Retina (tissue), 1 donor: Measurements from ENCODE around the gene TEX22.

Experiments
- DNase-seq: peaks from one replicate; pipeline ENCODE4 v3.0.0-alpha.2; 2016

Gene TEX22

DNA sequence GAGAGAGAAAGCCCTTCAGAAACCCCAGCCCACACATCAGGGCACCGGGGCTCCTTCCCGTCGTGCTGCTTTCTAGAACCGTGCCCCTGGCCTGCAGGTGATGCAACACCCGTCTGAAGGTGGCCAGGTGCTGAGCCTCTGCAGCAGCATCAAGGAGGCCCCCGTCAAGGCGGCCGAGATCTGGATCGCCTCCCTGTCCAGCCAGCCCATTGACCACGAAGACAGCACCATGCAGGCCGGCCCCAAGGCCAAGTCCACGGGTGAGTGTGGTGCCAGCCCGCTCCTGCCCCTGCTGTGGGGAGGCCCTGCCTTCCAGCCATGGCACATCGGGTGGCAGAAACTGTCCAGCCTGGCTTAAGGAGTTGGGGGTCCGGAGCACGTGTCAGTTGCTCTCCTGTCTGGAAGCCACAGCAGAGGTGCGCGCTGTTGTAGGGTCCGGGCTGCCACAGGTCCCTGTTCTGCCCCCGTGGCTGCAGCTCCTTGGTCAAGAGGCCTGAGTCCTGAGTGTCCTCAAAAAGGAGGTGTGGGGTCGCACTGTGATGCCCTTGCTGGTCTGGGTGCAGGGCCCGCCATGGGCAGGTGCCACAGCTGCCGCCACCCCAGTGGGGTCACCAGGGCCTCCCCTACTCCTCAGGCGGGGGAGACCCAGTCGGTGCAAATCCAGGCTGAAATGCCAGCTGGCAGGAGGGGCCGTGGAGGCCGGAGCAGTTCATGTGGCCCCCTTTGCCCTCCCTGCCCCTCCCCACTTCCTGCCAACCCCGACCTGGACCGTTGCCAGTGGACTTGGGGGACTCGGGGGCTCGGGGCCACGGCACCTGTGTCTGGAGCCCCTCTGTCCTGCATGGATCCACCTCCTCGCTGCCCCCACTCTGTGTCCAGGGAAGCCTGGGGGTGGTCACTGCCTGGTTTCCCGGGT lies 31.0 kb upstream of the TEX22 start:
- no peak for DNase-seq

DNA sequence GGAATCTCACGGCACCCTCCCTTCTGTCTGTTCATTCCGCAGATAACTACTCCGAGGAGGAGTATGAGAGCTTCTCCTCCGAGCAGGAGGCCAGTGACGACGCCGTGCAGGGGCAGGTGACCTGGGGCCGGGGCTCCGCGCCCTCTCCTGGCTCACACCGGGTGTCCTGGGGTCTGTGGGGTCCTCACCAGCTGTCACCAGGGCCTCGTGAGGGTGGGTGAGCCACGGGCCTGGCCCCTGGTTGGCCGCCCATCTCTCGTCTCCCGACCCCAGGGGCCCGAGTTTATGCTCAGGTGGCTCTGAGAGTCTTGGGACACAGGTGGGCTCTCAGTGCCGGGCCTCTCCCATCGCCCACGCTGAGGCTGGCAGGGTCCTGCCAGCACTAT lies 30.3 kb upstream of the TEX22 start:
- no peak for DNase-seq

DNA sequence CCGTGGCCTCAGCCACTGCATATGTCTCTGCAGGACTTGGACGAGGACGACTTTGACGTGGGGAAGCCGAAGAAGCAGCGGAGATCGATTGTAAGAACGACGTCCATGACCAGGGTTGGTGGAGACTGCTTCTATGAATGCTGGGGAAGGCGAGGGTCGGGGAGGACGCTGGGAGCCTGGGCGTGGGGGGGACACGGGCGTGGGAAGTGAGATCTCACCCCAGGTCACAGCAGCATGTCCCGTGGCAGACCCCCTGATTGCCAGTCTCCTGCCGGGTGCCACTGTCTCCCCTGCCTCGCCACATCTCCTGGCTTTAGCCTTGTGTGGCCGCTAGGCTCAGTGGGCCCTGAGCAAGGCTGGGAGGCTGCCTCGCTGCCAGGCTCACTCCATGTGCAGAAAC lies 29.9 kb upstream of the TEX22 start:
- no peak for DNase-seq

DNA sequence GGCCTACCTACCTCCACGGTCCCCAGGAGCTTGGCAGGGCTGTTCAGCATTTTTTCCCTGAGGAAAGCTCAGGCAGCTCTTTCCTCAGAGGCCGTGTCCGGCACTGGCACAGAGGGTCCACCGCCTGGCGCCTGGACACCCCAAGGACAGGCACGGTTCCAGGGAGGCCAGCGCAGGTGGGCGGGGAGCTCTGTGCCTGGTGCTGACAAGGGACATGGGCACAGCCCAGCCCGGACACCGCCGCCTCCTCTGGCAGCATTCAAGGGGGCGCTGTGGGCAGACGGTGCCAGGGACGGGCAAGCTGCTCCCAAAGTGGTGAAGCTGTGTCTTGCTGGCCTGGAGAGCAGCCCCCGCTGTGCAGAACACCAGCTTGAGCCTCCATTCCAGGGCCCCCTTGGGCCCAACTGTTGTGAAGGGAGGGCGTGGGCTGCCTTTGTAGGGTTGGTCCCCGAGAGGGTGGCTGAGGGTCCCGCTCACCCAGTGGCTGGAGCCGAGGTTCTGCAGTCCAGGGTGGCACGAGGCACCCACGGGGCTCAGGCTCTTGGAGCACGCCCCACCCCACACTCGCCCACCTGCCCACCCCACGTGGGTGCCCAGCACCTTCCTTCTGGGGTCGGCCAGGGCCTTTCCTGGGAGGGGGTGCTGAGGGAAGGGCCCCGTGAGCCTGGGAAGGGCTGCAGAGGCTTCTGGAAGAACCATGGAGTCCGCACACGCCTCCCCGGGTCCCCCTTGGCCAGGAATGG lies 29.3 kb upstream of the TEX22 start:
- DNase-seq, result no peak

DNA sequence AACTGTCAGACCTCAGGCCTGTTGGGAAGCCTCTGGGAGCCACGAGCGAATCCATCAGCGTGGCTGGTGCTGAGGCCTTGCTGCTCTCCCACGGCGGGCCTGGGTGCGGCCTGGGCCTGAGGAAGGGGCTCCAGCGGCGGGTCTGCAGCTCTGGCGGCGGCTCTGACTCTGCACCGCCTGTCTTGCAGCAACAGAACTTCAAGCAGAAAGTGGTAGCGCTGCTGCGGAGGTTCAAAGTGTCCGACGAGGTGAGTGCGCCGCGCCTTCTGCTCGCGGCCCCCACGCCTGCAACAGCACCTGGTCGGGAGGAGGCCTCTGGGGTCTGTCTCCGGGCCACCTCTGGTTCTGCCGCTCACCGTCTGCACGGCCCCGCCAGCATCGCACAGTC lies 28.7 kb upstream of the TEX22 start:
- DNase-seq, result no peak

DNA sequence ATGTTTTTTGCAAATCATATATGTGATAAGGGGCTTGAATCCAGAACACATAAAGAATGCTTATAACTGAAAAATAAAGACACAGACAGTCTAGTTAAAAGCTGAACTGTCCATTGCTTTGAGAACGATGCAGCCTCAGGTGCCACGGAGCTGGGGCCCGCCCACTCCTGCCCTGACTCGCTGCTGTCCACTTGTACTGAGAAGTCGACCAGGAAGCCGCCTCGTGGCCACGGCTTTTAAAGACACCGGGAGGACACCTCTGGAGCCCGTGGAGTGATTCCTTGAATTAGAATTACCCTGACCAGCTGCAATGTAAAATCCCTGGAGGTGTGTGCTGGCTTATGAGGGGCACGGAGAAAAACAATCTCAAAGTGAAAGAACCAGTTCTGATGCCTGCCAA lies 23.9 kb upstream of the TEX22 start:
- no peak for DNase-seq

DNA sequence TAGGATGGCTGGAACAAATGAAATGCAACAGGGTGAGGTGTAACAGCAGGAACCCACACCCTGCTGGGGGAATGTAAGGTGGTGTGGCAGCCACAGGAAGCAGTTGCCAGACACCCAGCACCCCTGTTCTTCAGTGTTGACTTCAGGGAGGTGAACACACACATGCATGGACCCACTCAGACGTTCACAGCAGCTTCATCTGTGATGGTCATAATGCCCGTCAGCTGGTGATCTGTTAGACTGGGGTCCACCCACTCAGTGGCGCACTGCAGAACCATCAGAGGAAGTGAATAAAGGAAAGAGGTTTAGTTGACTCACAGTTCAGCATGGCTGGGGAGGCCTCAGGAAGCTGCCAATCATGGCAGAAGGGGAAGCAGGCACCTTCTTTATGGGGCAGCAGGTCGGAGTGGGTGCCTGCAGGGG lies 22.7 kb upstream of the TEX22 start:
- no peak for DNase-seq

DNA sequence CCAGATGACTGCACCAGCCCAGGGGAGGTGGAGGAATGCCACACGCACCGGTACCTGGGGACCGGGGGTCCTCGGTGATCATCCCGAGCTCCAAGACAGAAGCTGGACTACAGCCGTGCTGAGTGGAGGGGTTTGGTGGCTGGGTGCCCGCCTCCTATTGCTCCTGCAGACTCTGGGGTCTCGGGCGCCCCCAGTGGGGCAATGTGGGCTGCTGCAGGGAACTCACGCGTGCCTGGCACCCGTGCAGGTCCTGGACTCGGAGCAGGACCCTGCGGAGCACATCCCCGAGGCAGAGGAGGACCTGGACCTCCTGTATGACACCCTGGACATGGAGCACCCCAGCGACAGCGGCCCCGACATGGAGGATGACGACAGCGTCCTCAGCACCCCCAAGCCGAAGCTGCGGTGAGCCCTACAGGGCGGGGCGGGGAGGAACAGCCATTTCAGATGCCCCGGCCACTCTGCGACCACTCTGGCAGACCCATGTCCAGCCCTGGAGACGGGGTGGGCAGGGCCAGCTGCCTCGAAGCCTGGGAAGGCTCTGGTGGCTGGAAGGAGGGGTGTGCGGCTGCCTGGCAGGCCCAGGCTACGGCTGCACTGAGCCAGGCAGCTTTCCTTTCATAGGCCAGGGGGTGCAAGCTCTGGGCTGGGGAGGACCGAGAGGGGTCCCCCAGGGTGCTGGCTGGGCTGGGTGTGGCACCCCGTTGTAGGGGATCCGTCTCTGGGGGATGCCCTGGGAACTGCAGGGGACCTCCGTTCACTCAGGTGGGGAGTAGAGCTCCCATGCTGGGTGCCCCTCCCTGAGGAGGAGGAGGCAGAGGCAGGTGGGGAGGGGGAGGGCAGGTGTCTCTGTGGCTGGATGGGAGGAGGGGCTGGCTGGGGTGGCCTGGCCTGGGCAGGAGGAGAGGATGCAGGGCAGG lies 21.6 kb upstream of the TEX22 start:
- no peak for DNase-seq

DNA sequence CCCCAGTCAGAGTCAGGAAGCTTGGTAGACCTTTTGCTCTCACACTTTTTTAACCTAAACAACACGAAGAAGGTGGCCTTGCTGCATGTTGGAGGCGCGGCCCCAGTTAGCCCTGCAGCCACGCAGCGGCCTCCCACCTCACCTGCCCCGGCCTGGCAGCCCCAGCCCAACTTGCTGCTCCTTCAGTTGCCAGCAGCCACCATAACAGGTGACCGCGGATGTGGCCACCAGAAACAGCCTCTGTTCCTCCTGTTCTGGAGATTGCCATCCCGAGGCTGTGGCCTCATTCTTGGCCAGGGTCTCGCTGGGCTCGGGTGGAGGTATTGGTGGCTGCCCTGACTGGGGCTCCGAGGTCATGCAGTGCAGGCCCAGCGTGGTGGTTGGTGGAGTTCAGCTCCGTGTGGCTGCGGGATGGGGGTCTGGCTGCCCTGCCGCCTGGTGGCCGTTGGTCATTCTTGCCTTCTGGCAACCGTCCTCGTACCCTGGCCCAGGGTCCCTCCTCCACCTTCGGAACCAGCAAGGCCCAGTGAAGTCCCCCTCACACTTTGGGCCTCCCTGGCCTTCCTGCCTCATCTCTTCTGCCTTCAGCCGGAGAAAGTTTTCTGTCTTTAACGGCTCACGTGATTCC lies 20.7 kb upstream of the TEX22 start:
- no peak for DNase-seq

DNA sequence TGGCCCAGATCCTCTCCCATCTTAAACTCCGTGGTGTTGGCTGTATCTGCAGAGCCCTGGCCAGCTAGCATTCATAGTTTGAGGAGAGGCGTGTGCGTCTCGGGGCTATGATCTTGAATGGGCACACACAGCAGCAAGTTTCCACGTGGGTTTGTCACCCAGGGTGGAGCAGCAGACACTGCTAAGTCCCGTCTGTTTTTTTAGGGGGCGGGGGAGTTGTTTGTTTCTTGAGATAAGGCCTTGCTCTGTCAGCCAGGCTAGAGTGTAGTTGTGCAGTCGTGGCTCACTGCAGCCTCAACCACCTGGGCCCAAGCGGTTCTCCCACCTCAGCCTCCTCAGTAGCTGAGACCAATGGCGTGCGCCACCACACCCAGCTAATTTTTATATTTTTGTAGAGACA lies 20.1 kb upstream of the TEX22 start:
- no peak for DNase-seq

DNA sequence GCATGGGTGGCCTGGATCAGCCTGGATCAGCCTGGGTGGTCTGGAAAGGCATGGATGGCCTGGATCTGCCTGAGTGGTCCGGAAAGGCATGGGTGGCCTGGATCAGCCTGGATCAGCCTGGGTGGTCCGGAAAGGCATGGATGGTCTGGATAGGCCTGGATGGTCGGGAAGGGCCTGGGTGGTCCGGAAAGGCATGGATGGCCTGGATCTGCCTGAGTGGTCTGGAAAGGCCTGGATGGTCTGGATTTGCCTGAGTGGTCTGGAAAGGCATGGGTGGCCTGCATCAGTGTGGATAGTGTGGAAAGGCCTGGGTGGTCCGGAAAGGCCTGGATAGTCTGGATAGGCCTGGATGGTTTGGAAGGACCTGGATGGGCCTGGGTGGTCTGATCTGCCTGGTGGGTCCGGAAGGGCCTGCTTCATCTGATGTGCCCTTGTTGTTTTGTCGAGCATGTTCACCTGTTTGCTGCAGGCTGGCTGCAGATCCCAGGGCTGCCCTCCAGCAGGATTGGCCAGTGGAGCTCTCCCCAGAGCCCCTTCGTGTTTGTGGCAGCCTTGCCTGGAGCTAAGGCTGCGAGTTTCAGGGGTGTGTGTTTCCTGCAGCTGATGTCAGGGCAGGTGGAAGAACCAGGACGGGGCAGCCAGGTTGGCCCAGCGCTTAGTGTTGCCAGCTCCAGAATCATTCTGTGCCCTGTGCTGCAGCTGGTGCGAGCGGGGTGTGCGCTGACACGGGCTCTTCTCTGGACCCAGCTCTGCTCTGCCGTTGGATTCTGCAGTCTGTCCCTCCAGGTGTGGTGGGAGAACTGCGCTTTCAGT lies 19.3 kb upstream of the TEX22 start:
- no peak for DNase-seq

DNA sequence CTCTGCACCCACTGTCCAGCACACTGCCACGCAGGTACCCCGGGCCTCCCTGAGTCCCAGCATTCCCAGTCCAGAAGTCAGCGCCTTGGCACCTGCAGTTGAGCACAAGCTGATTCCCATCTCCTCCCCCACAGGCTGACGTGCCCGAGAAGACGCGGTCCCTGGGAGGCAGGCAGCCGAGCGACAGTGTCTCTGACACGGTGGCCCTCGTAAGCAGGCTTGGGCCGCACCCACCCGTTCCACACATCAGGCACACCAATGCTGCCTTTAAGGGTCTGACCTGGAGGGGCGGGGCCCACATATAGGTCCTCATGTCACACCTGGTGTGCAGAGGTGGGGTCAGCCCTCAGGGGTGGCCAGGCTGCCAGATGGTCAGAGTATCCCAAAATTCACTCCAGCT lies 18.4 kb upstream of the TEX22 start:
- no peak for DNase-seq

DNA sequence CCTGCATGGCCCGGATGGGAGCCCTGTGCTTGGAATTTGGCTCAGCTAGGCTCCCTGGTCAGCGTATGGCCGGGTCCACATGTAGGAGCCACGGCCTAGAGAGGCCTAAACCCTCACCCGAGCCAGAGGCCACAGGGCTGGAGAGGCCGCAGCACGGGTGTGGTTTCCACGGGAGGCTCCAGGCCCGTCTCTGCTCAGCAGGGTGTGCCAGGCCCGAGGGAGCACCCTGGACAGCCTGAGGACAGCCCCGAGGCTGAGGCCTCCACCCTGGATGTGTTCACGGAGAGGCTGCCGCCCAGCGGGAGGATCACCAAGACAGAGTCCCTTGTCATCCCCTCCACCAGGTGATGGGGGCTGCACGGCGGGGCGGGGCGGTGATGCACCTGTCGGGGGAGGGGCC lies 17.6 kb upstream of the TEX22 start:
- no peak for DNase-seq

DNA sequence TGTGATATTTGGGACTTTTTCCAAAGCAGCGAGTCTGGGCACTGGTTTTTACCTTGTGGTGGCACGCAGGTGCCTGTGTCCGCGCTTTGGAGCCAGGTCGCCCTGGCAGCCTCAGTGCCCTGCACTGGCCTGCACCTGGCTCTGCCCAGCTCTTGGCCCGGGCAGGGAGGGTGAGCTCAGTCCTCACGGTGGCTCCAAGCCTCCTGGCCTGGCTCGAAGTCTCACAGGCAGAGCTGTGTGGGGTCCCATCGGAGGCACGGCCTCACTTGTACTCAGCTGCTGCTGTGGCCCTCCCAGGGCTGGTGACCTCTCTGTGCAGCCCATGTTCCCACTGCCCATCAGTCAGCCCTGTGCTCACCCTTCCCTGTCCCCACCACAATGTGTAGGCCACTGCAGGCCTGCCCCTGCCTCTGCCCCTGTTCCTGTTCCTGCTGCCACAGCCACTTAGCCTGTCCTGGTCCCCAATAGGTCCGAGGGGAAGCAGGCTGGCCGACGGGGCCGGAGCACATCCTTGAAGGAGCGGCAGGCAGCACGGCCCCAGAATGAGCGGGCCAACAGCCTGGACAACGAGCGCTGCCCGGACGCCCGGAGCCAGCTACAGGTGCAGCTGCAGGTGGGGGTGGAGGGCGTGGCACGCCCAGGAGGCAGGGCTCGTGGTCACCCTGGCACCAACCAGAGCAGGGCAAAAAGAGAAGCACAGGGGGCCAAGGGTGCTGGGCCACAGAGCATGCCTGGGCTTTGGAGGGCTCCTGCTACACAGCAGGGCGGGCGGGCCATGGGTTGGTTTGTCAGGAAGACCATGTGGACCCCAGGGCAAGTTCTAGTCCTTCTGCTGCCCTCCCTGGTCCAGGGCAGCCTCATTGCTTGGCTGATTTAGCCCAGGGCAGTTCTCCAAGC lies 16.6 kb upstream of the TEX22 start:
- no peak for DNase-seq

DNA sequence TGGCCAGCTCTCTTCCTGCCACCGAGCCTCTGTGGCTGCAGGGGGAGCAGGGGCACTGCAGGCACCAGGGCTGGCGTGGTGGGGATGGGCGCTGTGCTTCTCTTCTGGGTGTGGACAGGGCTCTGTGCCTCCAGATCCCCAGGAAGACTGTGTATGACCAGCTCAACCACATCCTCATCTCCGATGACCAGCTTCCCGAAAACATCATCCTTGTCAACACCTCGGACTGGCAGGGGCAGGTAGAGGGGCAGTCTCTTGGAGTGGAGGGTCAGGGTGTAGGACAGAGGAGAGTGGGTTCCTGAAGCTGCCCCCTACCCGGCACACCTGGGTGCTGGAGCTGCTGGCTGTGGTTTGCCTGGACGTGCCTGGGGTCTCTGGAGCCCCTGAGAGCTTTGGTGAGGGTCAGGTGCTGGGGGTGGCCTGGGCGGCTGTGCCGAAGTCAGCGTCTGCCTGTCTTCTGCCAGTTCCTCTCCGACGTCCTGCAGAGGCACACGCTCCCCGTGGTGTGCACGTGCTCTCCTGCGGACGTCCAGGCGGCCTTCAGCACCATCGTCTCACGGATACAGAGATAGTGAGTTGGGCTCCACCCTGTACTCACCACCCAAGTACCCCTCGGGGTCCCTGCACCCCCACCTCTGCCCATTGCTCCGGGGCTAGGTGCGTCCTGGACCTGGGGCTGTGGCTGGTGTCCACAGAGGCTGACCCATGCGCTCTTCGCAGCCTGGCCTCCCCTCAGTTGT lies 15.8 kb upstream of the TEX22 start:
- DNase-seq, result no peak

DNA sequence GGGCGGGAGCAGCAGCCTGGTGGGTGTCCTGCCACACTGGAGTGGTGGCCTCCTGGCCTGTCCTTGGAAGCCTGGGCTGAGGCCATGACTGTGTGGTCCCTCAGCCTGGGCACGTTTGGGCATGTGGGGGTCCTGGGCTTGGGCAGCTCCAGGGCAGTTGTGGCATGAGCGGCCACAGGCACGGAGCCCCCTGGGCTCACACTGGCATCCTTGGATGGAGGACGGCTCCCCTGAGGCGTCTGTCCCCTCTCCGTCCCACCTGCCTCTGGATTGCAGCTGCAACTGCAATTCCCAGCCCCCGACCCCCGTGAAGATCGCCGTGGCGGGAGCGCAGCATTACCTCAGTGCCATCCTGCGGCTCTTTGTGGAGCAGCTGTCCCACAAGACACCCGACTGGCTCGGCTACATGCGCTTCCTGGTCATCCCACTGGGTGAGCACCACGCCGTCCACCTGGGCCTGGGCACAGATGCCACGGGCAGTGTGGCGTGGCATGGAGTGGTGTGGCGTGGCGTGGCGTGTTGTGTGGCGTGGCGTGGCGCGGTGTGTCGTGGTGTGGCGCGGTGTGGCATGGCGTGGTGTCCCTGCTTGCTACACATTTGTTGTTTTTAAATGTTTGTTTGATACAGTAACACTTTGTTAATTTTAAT lies 15.1 kb upstream of the TEX22 start:
- no peak for DNase-seq

DNA sequence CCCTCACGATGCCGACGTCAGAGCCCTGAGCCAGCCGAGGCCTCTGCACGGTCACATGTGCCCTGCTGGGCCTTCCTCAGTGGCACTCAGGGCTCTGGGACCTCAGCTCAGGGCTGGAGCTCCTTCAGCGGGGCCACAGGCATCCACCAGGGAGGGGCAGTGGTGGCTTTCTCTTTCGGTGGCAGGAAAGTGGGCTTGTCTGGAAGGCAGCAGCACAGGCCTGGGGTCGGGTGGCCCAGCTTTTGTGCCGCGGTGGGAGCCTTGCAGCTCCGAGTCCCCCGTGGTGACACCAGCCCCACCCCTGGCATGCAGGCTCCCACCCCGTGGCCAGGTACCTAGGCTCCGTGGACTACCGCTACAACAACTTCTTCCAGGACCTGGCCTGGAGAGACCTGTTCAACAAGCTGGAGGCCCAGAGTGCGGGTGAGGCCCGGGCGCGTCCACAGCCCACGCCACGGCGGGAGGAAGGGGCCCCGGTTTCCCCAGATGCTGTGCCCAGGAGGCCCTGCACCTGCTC lies 14.2 kb upstream of the TEX22 start:
- DNase-seq, result no peak

DNA sequence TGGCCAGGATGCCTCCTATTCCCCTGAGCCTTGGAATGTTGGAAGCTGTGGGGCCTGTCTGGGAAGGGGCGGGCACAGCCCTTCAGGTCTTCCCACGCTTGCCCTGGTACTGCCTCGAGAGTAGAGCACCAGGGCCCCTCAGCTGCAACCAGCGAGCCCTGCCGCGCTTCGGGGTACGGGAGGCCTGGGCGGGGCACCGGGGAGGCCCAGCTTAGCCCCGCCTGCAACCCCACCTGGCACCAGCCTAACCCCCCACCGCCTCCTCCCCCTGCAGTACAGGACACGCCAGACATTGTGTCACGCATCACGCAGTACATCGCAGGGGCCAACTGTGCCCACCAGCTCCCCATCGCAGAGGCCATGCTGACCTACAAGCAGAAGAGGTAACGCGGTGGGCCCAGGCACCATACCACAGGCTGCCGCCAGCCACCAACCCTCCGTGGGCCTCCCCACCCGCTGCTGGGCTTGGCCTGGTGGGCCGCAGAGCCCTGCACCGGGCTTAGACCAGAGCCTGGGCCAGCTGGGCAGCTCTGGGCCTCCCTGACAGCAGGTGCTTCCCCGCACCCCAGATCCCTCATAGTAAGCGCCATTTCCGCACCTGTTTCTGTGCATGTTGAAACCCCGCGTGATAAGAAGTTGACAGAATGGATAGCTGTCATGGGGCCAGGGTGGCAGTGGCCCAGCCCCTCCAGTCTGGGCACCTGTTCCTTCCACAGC lies 13.6 kb upstream of the TEX22 start:
- no peak for DNase-seq

DNA sequence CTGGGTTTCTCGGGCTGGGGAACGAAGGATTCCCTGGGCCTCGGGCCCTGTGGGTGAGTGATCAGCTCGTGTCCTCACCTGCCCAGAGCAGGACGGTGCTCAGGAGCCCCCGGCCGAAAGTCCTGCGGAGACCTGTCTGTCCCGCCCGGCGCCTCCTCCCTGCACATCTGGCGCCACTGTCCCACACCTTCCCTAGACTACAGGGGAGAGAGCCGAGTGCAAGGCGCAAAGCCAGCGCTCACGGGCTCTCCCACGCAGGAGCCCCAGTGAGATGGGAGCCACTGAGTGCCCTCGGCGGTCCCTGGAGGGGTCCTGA lies 13.1 kb upstream of the TEX22 start:
- DNase-seq, result no peak
